Fibroblast of gingiva (primary cell): ENCODE results near the gene METTL8.
A peak's percentile ranks its signal among the peaks of the same experiment; 100 is the strongest.
"Not testable (repeated sequence)": the region's sequence is repeated elsewhere in the genome, so short reads cannot be mapped to it uniquely, and the experiment has no call there.

ENCODE experiments used
- DNase-seq: peaks from one replicate; pipeline ENCODE4 v3.0.0-alpha.2; 2011; ENCODE audit warnings: low read depth

The METTL8 gene

GRCh38 chr2:171401947-171402346, 31.8 kb downstream of the METTL8 start:
- no peak for DNase-seq

DNA sequence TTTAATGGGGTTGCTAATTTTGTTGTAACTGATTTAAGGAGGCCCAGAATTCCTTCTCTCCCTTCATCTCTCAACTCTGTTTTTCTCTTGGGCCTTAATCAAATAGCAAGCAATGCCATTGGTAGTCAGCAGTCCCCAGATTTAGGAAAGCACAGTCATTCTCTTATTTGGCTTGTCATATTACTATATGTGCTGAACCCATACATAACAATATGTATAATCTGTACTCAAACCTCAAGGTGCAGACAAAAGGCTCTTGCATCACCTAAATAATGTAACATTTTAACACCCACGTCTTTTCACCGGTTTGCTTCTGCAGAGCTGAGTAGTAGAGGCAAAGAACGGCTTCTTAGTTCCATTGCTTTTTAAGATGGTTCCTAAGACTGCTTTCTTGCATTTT, 33.4 kb downstream of the METTL8 start:
- DNase-seq: no peak

- no peak for DNase-seq
Measured at GRCh38 chr2:171399292-171399691, 34.5 kb downstream of the METTL8 start.

GRCh38 chr2:171394164-171394740, 39.5 kb downstream of the METTL8 start:
- DNase-seq: no peak

GRCh38 chr2:171393487-171393886, 40.3 kb downstream of the METTL8 start:
- no peak for DNase-seq

GRCh38 chr2:171391532-171391931, 42.3 kb downstream of the METTL8 start:
- no peak for DNase-seq

DNA sequence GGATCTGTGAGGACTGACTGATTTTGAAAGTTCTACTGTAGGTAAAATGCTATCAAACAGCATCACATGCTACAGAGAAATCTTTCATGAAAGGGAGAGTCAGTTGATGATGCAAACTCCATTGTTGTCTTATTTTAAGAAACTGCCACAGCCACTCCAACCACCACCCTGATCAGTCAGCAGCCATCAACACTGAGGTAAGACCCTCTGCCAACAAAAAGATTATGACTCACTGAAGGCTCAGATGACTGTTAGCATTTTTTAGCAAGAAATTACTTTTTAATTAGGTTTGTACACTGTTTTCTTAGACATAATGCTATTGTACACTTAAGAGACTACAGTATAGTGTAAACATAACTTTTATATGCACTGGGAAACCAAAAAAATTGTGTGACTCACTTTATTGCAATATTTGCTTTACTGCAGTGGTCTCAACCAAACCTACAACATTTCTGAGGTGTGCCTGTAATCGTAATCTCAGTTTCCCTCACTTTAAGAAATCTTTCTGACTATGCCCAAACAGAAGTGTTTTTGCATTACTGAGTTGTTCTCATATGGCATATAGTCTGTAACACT, 42.8 kb downstream of the METTL8 start:
- DNase-seq: peak; percentile 60

DNA sequence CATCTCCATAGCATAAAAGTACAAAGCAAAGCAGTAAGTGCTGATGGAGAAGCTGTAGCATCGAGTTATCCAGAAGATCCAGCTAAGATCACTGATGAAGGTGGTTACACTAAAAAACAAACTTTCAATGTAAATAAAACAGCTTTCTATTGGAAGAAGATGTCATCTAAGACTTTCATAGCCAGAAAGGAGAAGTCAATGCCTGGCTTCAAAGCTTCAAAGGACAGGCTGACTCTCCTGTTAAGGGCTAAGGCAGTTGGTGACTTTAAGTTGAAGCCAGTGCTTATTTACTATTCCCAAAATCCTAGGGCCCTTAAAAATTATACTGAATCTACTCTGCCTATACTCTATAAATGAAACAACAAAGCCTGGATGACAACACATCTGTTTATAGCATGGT, 44.0 kb downstream of the METTL8 start:
- no peak for DNase-seq

DNA sequence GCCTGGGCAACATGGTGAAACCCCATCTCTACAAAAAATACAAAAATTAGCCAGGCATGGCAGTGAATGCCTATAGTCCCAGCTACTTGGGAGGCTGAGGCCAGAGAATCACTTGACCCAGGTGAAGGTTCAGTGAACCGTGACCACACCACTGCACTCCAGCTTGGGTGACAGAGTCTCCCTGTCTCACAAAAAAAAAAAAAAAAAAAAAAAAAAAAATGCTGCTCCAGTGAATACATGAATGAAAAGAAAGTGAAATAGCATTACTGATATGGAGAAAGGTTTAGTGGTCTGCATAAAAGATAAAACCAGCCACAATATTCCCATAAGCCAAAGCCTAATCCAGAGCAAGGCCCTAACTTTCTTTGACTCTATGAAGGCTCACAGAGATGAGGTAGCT, 44.5 kb downstream of the METTL8 start:
- DNase-seq: no peak

GRCh38 chr2:171387052-171387451, 46.7 kb downstream of the METTL8 start:
- no peak for DNase-seq

- DNase-seq: no peak
Measured at GRCh38 chr2:171386627-171387026, 47.2 kb downstream of the METTL8 start.

- DNase-seq: no peak
Measured at GRCh38 chr2:171383134-171383533, 50.7 kb downstream of the METTL8 start.

GRCh38 chr2:171382175-171382574, 51.6 kb downstream of the METTL8 start:
- not testable (repeated sequence) for DNase-seq

DNA sequence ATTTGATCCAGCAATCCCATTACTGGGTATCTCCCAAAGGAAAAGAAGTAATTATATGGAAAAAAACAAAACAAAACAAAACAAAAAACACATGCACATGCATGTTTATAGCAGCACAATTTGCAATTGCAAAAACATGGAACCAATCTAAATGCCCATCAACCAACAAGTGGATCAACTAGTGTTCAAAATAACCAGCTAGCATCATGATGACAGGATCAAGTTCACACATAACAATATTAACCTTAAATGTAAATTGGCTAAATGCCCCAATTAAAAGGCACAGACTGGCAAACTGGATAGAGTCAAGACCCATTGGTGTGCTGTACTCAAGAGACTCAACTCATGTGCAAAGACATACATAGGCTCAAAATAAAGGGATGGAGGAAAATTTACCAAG, 55.9 kb downstream of the METTL8 start:
- not testable (repeated sequence) for DNase-seq

GRCh38 chr2:171367692-171368091, 66.1 kb downstream of the METTL8 start:
- DNase-seq: no peak

GRCh38 chr2:171365778-171366177, 68.0 kb downstream of the METTL8 start:
- no peak for DNase-seq

GRCh38 chr2:171365232-171365631, 68.6 kb downstream of the METTL8 start:
- DNase-seq: no peak

GRCh38 chr2:171362396-171362795, 71.4 kb downstream of the METTL8 start:
- DNase-seq: no peak

DNA sequence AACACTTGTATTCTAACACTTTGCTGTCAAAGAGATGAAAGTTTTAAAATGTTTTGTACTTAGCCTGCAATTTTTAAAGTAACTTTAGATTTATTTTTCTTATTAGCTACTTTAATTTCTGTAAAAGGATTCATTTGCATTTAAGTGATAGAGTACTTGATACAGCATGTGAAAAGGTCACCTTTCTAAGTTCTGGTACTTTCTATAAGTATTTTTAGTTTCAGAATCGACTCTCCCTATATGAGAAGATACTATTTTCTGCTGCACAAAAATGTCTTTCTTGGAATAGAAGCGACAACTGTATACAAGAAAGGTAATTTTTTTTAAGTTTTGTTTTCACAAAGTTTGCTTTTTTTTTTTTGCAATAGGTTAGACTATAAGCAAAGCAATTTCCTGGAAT, 72.9 kb downstream of the METTL8 start:
- DNase-seq: no peak

- not testable (repeated sequence) for DNase-seq
Measured at GRCh38 chr2:171353746-171354145, 80.0 kb downstream of the METTL8 start.

- DNase-seq: no peak
Measured at GRCh38 chr2:171348056-171348455, 85.7 kb downstream of the METTL8 start.

DNA sequence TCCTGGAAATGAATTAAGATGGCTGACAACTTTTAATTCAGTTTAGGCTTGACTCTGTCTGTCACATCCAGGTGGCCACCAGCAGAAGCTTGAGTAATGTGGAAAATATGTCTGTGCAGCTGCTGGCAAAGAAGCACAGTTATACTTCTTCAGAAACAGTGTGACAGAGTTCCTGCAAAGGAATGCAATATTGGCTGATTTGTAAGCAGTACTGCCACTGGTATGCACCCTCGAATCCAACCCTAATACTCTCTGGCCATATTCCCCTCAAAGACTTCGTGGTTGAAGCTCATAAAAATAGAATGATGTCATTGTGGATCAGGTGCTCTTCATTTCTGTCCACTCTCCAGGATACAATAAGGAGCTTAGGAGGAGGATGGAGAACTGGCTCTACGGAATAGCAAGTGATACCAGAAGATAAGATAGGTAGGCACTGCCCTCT, 86.2 kb downstream of the METTL8 start:
- DNase-seq: peak; percentile 79

DNA sequence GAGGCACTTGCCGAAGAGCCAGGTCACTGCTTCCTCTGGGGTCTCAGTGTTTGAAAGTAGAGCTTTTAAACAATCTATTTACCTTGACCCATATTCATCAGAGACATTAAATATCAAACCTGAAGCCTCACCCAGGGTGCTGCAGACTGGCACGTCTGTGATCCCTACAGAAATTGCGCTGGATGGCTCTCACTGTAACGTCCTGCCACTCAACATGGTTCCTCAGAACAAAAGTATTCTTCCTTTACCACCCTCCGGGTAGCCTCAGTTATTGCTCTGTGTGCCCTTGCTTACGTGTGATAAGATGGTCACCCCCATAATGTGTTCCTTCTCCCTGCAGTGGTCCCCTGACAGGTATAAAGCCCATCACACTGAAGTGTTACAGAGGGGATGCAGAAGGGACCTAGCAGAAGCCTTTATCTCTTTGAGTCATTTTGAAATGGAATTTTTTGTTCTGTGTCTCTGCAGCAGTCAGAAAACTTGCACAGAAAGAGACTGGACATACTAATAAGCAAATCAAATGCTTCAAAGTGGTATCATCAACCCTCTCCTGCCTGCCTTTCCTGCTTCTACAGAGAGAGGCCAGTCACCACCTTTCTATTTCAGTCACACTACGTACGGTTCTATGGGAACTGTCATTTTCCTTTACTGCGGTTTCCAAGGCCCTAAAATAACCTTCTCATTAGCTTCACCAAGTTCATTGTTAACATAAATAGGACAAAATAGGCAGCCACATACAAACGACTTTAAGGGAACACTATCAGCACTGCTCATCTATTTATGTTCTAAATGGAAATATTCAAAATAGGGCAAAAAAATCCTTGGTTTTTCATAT, 86.8 kb downstream of the METTL8 start:
- DNase-seq: no peak
